GM12891 (cell line): ENCODE results near the gene RDX.

Experiments used
- POLR2AphosphoS5 ChIP-seq: IDR thresholded peaks from 2 replicates; pipeline ENCODE4 v1.6.1; 2011; ENCODE audit warnings: low read depth, low read length, control low read depth
- TAF1 ChIP-seq: IDR thresholded peaks from 2 replicates; pipeline ENCODE4 v1.6.1; 2011; ENCODE audit warnings: low read depth, low read length, control low read depth

DNA sequence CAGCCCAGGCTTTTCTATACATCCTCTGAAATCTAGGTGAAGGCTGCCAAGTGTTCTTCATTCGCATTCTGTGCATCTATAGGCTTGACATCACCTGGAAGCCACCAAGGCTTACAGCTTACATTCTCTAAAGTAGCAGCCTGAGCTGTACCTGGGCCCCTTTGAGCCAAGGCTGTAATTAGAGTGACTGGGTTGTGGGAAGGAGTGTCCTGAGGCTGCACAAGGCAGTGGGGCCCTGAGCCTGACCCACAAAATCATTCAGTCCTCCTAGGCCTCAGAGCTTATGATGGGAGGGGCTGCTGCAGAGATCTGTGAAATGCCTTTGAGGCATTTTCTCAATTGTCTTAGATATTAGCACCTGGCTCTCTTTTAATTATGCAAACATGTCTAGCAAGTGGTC lies 33.0 kb upstream of the RDX start:
- no peak for TF ChIP-seq POLR2AphosphoS5
- no peak for TF ChIP-seq TAF1
